ENCODE results near the gene MRPL49.

MRPL49 gene

GRCh38 chr11:65121865-65122696, at the start of gene MRPL49, which contains the start of gene FAU:
Gene MRPL49, plus strand, starts transcription at chr11:65122321. Its CDS starts 26 bp downstream, at chr11:65122347.
Gene FAU, minus strand, starts transcription at chr11:65122134. Its CDS starts 321 bp downstream, at chr11:65121813.
- DNase-seq = peak; percentile 97

DNA sequence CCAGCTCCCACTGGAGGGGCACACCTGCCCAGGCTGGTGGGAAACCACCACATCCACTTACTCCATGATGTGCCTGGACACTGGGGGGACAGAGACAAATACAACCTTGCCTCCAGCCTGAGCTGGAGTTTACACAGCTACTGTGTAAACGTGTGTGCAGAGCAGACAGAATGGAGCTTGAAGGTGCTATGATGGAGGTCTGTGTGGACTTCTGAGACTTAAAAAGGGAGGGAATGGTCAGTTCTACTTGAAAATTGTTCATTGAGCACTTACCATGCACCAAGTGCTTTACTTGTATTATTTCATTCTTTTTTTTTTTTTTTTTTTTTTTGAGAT, 49.5 kb upstream of the MRPL49 start:
- no peak for DNase-seq

DNA sequence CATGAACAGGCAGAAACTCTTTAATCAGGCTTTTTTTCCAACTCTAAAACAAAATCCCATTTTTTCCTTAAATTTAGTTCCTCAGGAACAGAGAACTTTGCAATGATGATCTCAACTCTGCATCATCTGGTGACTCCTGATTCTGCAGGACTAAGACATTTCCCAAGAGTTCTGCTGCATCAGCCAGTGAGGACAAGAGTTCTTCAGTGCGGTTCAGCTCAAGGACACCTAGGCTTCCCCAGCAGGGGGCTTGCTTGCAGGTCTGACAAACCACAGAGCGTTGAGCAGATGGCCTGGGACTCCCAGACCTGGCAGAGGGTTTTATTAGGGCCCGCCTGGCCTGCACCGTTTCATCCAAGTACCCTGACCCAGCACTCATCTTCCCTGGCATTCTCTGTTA, 44.7 kb upstream of the MRPL49 start:
- DNase-seq = no peak

DNA sequence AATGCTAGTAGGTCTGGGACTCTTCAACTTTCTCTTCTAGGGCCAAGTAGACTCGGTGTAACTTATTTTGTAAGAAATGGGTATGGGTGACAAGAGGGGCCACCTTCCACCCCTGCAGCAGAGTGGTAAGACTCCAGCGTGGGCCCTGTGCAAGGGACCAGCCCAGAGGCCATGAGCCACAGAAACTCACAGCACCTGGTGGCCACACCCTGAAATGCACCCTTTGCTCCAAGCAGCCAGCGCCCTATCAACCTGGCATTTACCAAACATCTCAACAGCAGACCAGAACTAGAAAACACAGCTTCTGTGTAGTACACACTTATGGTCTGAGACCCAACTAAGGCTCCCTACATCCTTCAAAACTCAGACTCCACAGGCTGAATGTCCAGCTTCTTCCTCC, 44.0 kb upstream of the MRPL49 start:
- DNase-seq = peak; percentile 72

DNA sequence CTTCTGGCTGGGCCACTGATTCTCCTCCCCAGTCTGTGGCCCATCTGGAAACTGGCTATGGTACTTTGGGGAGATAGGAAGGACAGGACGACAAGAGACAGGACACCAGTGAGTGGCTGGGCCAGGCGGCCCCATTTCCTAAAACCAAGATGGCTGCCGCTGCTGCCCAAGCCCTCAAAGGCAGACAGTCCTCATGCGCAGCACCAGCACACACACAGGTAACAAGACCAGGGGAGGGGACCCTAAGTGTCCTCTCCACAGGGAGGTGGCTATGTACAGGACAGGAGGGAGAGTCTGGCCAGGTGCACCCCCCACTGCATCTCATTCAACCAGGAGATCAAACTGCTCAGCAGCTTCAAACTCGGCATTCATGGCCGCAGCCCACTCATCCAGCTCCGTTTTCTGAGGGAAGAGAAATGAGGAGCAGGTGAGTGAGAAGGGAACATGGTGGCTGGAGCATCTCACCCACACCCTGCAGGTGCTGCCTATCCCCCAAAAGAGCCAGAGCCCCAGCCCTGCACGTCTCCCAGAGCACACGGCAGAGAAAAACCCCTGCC, 43.3 kb upstream of the MRPL49 start:
- no peak for DNase-seq

DNA sequence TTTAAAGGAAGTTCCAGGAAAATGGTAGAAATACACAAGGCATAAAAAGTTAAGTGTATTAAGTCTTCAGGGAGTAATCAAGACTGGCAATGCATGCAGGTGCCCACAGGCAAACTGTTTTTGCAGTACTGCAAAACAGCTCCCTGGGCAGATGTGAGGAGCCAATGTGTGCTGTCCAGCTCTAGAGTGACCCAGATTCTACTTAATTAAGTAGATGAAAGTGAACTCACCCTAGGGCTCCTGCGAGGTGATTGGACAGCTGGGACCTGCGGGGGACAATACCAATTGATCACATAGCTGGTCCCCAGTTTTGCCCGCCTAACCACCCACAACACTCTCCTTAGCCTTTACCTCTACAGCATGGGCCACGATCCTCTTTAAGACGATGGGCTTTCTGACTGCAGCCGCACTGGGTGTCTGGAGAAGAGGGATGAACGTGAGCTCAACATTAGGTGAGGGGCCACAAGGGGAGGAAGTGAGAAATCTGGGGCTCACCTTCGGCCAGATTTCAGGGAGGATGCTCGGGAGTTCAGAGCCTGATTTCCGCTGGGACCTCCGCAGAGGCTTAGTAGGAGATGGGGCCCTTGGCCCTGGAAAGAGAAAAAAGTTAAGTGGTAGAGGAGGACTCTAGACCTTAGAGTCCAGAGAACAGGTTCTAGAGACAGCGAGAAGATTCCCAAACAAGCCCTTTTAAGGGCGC, 38.8 kb upstream of the MRPL49 start:
- DNase-seq = no peak

- DNase-seq = peak; percentile 97
Measured at GRCh38 chr11:65083834-65084597, 38.1 kb upstream of the MRPL49 start, which contains the start of the genes CDCA5 and ZFPL1. Gene CDCA5, minus strand, starts transcription at chr11:65084040. Its CDS starts 62 bp downstream, at chr11:65083978. Gene ZFPL1, plus strand, starts transcription at chr11:65084222. Its CDS starts 477 bp downstream, at chr11:65084699.

DNA sequence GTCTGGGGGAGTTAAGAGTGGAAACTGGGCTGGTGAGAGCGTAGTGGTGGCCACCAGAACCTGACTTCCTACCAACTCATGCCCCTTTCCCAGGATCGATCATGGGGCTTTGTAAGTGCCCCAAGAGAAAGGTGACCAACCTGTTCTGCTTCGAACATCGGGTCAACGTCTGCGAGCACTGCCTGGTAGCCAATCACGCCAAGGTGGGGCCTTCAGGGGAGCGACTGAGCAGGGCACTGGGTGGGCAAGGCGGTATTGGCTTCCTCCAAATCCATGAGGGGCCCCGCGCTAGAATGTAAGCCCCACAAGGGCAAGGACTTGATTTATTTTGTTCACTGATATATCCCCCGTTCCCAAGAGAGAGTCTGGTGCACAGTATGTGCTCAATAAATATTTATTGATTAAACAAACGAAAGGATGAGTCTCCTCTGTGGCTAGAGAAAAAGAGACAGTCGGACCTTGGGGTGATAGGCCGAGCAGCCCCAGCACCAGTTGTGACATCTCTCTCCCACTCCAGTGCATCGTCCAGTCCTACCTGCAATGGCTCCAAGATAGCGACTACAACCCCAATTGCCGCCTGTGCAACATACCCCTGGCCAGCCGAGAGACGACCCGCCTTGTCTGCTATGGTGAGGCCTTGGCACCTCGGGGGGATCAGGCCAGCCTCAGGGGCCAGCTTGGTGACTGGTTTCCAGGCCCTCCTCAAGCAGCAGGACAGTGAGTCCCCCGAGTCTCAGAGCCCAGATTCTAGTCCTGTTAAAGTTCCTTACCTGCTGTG, 37.3 kb upstream of the MRPL49 start:
- DNase-seq = no peak

GRCh38 chr11:65085446-65085845, 36.7 kb upstream of the MRPL49 start:
- DNase-seq = no peak

DNA sequence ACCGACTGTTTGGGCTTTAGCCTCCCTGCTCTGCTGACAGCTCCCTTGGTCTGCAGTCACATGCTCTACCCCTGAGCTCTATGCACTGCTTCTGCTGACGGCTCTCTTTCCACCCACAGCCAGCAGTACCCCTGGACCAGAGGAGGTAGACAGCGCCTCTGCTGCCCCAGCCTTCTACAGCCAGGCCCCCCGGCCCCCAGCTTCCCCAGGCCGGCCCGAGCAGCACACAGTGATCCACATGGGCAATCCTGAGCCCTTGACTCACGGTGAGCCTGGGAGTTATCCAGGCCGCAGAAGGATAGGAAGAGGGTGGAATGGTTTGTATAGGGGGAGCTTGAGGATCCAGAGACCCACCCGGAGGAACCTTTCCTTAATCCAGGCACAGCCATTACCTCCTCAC, 35.3 kb upstream of the MRPL49 start:
- DNase-seq = no peak

GRCh38 chr11:65087216-65087615, 34.9 kb upstream of the MRPL49 start:
- no peak for DNase-seq

DNA sequence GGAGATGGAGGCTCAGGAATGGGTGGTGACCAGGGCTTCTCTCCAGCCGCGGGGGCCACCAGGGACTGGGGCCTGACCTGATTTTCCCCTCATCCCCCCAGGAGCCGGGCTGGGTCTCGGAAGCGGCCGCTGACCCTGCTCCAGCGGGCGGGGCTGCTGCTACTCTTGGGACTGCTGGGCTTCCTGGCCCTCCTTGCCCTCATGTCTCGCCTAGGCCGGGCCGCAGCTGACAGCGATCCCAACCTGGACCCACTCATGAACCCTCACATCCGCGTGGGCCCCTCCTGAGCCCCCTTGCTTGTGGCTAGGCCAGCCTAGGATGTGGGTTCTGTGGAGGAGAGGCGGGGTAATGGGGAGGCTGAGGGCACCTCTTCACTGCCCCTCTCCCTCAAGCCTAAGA, 34.3 kb upstream of the MRPL49 start:
- DNase-seq = no peak

DNA sequence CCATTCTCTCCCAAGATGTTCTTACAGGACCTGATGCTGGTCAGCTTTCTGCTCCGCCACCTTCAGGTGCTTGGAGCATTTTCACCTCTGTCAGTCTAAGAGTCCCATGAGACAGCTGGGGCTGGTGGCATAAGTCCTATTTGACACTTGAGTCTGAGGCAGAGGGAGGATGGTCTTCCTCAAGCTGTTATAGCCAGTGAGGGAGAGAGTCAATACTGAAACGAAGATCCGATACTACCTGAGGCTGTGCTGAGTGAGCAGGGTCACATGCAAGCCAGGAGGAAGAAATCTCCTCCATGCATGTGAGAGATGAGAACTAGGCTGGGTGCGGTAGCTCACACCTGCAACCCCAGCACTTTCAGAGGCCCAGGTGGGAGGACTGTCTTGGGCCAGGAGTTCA, 32.5 kb upstream of the MRPL49 start:
- DNase-seq = no peak

DNA sequence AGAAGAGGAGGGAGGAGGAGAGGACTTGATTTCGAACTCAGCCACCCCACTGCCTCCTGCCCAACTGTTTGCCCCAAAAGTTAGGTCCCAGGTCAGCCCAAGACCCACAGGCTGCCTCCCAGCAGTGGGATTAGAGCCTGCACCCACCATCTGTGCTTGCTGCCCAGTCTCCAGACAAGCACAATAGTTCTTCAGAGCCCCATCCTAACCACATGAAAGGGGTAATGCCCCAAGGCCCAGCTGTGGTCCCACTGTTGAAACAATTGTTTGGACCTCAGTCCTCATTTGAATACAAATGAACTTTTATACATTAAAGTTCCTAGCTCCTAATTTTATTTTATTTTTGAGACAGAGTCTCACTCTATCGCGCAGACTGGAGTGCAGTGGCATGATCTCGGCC, 31.5 kb upstream of the MRPL49 start:
- no peak for DNase-seq

DNA sequence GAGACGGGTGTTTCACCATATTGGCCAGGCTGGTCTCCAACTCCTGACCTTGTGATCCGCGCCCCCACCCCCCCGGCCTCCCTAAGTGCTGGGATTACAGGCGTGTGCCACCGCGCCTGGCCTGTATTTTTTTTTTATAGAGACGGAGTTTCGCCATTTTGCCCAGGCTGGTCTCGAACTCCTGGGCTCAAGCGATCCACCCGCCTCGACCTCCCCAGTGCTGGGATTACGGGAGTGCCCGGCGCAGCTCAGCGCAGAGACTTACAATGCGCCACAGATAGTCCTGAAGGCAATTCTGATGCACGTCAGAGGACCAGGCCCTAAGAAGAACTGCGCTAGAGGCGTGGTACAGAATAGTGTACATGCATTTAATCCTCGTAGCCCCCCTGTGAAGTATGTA, 26.7 kb upstream of the MRPL49 start:
- DNase-seq = no peak

DNA sequence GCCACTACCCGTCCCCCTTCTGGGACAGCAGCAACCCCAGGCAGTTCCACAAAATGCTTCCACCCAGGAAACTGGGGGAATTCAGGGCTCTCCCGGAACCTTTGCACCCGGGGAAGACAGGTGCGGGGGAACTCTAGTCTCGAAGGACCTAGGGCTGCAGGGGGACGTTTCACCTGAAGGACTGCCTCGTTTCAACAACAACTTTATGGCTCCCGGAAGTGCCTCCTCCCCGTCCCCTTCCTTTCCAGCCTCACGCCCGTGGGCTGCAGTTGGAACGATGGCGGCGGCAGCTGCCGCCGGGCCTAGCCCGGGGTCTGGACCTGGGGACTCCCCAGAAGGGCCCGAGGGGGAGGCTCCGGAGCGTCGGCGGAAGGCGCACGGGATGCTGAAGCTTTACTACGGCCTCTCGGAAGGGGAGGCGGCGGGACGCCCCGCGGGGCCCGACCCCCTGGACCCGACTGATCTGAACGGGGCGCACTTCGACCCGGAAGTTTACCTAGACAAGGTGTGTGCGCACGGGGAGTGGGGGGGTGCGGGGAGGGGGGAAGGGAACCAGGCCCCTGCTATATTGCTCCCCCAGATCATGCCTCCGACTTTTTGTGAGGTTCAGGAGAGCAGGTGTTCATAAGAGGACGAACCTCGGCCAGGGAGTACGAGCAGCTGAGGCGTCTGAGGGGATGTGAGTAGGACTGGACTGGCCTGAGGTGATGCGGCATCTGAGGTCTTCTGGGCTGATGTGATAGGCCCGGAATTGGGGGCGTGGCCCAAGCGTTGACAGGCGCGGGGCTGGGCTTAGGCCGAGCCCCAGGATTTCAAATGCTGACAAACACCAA, 25.9 kb upstream of the MRPL49 start, which contains the start of gene VPS51:
TSS of gene VPS51 (plus strand) at position 241 of the 833 bp plus-strand sequence. CDS start at position 278, 37 bp downstream.
- DNase-seq = peak; percentile 85

DNA sequence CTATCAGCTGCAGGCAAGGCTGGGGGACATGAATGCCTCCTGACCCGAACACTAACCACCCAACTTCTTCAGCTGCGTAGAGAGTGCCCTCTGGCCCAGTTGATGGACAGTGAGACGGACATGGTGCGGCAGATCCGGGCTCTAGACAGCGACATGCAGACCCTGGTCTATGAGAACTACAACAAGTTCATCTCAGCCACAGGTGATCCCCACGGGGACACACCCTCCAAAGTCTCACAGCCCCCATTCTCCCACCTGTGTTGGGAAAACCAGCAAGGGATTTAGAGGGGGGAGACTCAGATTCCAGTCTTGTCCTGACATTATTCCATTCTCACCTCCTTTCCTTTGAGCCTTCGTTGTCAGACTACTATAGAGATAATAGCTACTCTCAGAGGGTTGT, 25.2 kb upstream of the MRPL49 start:
- DNase-seq = no peak

GRCh38 chr11:65100674-65101350, 21.3 kb upstream of the MRPL49 start:
- no peak for DNase-seq

DNA sequence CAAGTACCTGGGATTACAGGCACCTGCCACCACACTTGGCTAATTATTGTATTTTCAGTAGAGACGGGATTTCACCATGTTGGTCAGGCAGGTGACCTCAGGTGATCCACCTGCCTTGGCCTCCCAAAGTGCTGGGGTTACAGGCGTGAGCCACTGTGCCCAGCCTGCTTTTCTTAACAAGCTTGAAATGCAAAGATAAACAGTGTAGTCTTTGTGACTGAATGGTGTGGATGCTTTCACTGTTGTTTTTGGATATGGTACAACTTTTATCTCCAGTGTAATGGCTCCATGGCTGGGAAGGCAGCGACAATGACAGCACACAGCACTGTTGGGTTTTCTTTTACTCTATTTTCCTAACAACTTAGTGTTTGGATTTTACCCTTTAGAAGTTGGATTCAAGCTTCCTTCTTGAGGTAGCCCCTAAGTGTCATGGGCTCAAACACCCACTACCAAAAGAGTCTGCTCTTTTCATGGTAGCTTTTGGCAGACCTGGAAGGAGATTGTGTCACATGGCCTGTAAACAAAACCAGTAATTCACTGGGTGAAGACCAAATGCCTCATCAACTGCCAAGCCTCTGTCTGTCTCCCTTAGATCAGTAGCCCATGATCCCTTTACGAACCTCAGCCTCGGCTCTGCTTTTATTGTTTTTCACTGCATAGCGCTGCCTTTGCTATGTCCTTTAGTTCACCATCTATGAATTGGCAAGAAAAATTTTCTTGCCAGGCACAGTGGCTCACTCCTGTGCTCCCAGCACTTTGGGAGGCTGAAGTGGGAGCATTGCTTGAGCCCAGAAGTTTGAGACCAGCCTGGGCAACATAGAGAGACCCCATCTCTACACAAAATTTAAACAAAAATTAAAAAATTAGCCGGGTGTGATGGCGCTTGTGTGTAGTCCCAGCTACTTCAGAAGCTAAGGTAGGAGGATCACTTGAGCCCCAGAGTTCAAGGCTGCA, 19.7 kb upstream of the MRPL49 start:
- no peak for DNase-seq

All from activated CD4-positive, CD25-positive, alpha-beta regulatory T cell treated with anti-CD3 and anti-CD28 coated beads, Interleukin-2, amount 50 U/mL, for 72 hours (primary cell).